ENCODE results near the gene CHAT. TPM values are rescaled to one million over a fixed set of nuclear protein-coding genes. Genes with fewer than 3 reads are reported as not detected.

CHAT gene
- total RNA-seq, 4 donors from 2014 or later, result not detected

DNA sequence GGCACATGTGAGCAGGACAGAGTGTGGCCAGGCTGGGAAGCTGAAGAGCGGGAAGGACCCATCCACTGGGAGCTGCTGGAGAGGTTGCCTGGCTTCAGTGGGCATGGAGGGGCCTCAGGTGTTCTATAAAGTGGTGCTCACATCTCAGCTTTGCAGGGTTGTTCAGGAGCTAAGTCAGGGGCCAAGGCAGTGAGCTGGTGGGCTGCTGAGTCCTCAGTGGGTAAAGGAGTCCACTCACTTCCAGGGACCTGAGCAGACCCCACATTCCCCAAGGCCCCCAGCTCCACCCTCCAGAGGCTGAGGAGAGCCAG, 36.8 kb downstream of the CHAT start:
- Histone ChIP-seq H3K4me1 (no peaks in the 10 kb centered on the region), H3K27me3 (no peaks in the 10 kb centered on the region), H3K9me3 (no peaks in the 10 kb centered on the region), H3K27ac (no peak overlapping the region), H3K36me3 (no peaks in the 10 kb centered on the region), H3K4me3 (no peak overlapping the region)
- no peak for DNase-seq
- intact Hi-C loops (cut with DNase I; ENCODE audit: low total_unique reads), result no loop called here
- no peak for TF ChIP-seq POLR2A (IDR thresholded peaks at IDR 0.05)
- TF ChIP-seq, protein P1, sequence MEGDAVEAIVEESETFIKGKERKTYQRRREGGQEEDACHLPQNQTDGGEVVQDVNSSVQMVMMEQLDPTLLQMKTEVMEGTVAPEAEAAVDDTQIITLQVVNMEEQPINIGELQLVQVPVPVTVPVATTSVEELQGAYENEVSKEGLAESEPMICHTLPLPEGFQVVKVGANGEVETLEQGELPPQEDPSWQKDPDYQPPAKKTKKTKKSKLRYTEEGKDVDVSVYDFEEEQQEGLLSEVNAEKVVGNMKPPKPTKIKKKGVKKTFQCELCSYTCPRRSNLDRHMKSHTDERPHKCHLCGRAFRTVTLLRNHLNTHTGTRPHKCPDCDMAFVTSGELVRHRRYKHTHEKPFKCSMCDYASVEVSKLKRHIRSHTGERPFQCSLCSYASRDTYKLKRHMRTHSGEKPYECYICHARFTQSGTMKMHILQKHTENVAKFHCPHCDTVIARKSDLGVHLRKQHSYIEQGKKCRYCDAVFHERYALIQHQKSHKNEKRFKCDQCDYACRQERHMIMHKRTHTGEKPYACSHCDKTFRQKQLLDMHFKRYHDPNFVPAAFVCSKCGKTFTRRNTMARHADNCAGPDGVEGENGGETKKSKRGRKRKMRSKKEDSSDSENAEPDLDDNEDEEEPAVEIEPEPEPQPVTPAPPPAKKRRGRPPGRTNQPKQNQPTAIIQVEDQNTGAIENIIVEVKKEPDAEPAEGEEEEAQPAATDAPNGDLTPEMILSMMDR (IDR thresholded peaks at IDR 0.05), result no peak

DNA sequence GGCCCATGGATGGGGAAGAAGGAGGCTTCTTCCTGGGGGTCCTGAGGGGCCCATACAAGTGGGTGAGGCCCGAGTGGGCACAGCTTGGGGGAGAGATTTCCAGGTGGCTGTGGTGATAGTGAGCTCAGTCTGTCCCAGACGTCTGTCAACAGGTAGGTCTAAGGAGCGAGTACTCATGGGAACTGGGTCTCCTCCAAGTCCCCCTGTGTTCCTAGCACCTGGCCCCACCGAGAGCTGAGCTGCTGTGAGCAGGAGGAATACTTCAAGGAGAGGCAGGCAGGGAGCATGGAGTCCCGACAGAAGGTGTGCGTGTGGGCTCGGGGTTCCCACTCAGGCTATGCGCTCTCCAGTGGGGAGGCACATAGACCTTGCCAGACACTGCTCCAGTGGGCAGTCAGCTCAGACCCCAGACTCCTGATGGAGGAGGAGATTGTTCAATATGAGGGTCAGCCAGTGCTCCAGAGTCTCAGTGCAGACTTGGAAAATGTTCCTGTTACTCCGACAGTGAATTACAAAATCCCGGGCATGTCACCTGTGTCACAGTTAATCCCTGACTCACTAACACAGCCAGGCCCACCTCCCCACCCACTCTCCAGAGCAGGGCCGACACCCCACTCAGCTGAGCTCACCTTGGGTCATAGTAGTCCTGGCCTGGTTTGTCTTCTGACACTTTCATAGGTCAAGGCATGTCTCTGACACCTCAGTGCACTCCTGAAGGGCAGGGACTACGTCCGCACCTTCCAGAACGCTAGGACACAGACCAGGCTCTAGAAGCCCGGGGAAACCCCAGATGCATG, 37.4 kb downstream of the CHAT start:
- Histone ChIP-seq H3K4me1 (no peaks in the 10 kb centered on the region), H3K9me3 (no peaks in the 10 kb centered on the region), H3K27ac (no peak overlapping the region), H3K27me3 (no peaks in the 10 kb centered on the region), H3K4me3 (no peak overlapping the region), H3K36me3 (no peaks in the 10 kb centered on the region)
- DNase-seq, result no peak
- no peak for TF ChIP-seq POLR2A (IDR thresholded peaks at IDR 0.05)
- TF ChIP-seq, protein P1 (IDR thresholded peaks at IDR 0.05), result no peak
- intact Hi-C loops (cut with DNase I; ENCODE audit: low total_unique reads), result no loop called here

DNA sequence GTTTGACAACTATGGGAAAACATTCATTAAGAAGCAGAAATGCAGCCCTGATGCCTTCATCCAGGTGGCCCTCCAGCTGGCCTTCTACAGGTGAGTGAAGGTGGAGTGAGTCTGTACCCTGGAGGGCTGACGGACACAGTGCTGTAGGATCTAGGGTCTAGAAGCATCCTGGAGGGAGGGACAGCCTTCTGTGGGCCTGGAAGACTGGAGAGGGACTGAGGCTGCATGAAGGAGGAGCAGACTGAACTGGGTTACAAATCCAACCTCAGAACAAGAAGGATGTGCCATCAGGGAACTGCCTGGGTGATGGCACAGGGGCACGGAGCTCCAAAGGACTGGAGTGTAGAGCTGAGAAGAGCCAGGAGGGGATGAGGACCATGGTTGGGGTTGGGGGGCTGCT, 38.1 kb downstream of the CHAT start:
- no peaks in the 10 kb centered on the region for H3K27me3 ChIP-seq
- no peak for TF ChIP-seq POLR2A (IDR thresholded peaks at IDR 0.05)
- TF ChIP-seq, protein P1 (IDR thresholded peaks at IDR 0.05), result no peak
- intact Hi-C loops (cut with DNase I; ENCODE audit: low total_unique reads), result no loop called here

DNA sequence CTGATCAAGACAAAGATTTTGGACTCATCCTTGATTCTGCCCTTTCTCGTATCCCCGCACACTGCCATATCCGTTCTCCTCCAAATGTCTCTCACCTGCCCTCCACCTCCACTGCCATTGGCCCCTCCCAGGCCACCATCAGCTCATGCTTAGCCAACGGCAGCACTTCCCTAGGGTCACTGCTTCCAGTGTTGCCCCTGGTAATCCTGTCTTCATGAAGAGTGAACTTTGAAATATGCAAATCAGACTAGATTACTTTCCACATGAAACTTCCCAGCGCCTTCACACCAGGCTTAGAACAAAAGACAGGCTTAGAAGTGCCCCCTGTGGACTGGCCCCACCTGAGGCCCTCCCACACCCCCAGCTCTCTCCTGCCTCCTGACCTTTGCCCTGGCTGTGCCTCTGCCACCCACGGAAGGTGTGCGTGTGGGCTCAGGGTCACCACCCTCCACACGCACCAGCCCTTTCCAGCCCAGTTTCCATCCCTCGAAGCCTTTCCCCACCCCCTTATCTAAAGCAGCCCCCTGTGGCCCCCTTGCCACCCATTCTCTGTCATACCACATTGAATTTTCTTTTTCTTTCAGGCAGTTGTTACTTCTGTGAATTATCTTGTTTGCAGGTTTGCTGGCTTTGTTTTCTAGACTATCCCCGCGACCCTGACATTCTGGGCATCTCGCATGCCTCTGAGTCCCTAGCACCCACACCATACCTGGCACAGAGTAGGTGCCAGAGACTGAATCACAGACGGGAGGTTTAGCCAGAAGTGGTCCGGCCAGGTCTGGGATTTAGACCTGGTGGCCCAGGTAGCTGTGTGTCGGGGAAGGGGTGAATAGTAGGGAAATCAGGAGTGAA, 38.8 kb downstream of the CHAT start:
- Histone ChIP-seq H3K27me3 (no peaks in the 10 kb centered on the region), H3K4me3 (no peak overlapping the region), H3K27ac (no peak overlapping the region), H3K36me3 (no peaks in the 10 kb centered on the region), H3K4me1 (no peaks in the 10 kb centered on the region), H3K9me3 (no peaks in the 10 kb centered on the region)
- DNase-seq, result no peak
- intact Hi-C loops (cut with DNase I; ENCODE audit: low total_unique reads), result no loop called here
- no peak for TF ChIP-seq POLR2A (IDR thresholded peaks at IDR 0.05)
- TF ChIP-seq, protein P1 (IDR thresholded peaks at IDR 0.05), result no peak

More for the DNA sequence above, 38.1 kb downstream of the CHAT start:
- H3K36me3 ChIP-seq, result no peaks in the 10 kb centered on the region
- H3K4me3 ChIP-seq, result no peak overlapping the region
- H3K4me1 ChIP-seq, result no peaks in the 10 kb centered on the region
- H3K27ac ChIP-seq, result no peak overlapping the region
- H3K9me3 ChIP-seq, result no peaks in the 10 kb centered on the region
- DNase-seq, result no peak
